ENCODE results near the gene VGF.
A peak's percentile ranks its signal among the peaks of the same experiment; 100 is the strongest.

VGF gene

GRCh38 chr7:101185258-101185839 is 20.0 kb upstream of the VGF start:
- peak; percentile 64 for DNase-seq

GRCh38 chr7:101180130-101180755 is 14.9 kb upstream of the VGF start, which contains the start of gene NAT16:
Gene NAT16 (minus strand): TSS chr7:101180293. CDS start chr7:101174807, 5,486 bp downstream.
- no peak for DNase-seq

GRCh38 chr7:101179713-101180112 is 14.3 kb upstream of the VGF start:
- DNase-seq: no peak

GRCh38 chr7:101179117-101179516 is 13.7 kb upstream of the VGF start:
- DNase-seq: no peak

GRCh38 chr7:101177644-101178043 is 12.3 kb upstream of the VGF start:
- no peak for DNase-seq

- no peak for DNase-seq
Observed at GRCh38 chr7:101175664-101176063, 10.3 kb upstream of the VGF start.

- DNase-seq: no peak
Observed at GRCh38 chr7:101174322-101174854, 9.0 kb upstream of the VGF start.

- DNase-seq: peak; percentile 55
Observed at GRCh38 chr7:101173752-101174244, 8.4 kb upstream of the VGF start.

- peak; percentile 44 for DNase-seq
Observed at GRCh38 chr7:101172854-101173751, 7.7 kb upstream of the VGF start.

- DNase-seq: no peak
Observed at GRCh38 chr7:101172005-101172853, 6.9 kb upstream of the VGF start.

- no peak for DNase-seq
Observed at GRCh38 chr7:101171442-101171837, 6.1 kb upstream of the VGF start.

- peak; percentile 54 for DNase-seq
Observed at GRCh38 chr7:101170617-101171441, 5.5 kb upstream of the VGF start.

- peak; percentile 78 for DNase-seq
Observed at GRCh38 chr7:101169838-101170551, 4.6 kb upstream of the VGF start.

- no peak for DNase-seq
Observed at GRCh38 chr7:101169110-101169837, 3.9 kb upstream of the VGF start.

- no peak for DNase-seq
Observed at GRCh38 chr7:101168412-101169049, 3.2 kb upstream of the VGF start.

GRCh38 chr7:101167645-101168411 is 2.5 kb upstream of the VGF start:
- no peak for DNase-seq

GRCh38 chr7:101166909-101167644 is 1.7 kb upstream of the VGF start:
- DNase-seq: no peak

- DNase-seq: no peak
Observed at GRCh38 chr7:101166648-101166908, 1.2 kb upstream of the VGF start.

Data from inflammatory macrophage treated with lipopolysaccharide for 4 hours (primary cell).